Measurements from ENCODE around the gene ATXN1L. TPM values are rescaled to one million over a fixed set of nuclear protein-coding genes. Genes with fewer than 3 reads are reported as not detected.
"Not testable (repeated sequence)": the region's sequence is repeated elsewhere in the genome, so short reads cannot be mapped to it uniquely, and the experiment has no call there.

Gene ATXN1L
- total RNA-seq, result 13.4 TPM
- long read RNA-seq, partial matches to known transcripts, result 0 of 1 reads
- long read RNA-seq, other reads (novel, unspliced or antisense), result 1 of 1 reads

GRCh38 chr16:71845639-71846430, at the start of gene ATXN1L:
Gene ATXN1L, plus strand, starts transcription at chr16:71845976. Its CDS starts 3,765 bp downstream, at chr16:71849741.
- ATAC-seq (ENCODE audit: poor library complexity) (peak; percentile 99), DNase-seq (peak; percentile 94)
- intact Hi-C loops (cut with DNase I), result loop anchor here (5.0 kb wide), 1 partner anchor 36 kb away; the partner anchor contains the start of gene ZNF821

DNA sequence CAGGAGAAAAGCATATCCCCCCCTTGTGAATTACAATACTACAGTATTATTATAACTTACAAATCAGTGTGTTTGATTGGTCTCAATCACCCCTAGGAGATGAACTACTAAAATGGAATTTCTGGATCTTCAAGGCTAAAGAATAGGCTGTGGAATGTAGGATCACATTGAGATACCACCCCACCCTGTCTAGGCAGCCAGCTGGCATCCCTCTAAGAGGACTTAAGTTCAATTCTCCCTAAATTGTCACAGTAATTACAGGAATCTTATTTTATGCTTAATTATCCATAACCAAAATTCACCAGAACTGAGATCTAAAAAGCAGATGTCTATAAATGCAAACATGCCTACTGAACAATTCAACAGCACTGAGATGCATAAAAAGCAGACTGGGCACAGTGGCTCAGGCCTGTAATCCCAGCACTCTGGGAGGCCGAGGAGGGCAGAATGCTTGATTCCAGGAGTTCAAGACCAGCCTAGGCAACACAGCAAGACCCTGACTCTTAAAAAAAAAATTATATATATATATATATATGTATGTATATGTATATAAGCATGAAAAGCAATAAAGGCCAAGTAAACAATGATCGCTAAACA, 49.2 kb upstream of the ATXN1L start:
- intact Hi-C loops (cut with DNase I), result no loop called here

DNA sequence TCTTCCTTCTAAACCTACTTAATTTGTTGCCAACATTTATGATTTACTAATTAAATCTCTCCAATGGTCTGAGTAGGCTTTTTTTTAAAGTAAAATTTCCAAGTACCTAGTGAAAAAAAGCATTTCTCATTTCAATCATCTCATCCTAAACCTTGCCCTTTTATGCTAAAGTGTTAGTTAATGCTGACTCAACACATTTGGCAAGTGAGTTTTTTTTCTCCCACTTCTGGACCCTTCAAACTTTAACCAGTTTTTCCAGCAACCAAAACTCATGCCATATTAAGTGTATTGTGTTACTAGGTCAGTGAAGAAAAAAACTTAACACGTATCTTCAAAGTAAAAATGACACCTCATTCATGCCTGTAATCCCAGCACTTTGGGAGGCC, 42.5 kb upstream of the ATXN1L start:
- DNase-seq (no peak), ATAC-seq (ENCODE audit: poor library complexity) (no peak)
- intact Hi-C loops (cut with DNase I), result no loop called here

More for the DNA sequence above, 49.2 kb upstream of the ATXN1L start:
- DNase-seq (no peak), ATAC-seq (ENCODE audit: poor library complexity) (no peak)

DNA sequence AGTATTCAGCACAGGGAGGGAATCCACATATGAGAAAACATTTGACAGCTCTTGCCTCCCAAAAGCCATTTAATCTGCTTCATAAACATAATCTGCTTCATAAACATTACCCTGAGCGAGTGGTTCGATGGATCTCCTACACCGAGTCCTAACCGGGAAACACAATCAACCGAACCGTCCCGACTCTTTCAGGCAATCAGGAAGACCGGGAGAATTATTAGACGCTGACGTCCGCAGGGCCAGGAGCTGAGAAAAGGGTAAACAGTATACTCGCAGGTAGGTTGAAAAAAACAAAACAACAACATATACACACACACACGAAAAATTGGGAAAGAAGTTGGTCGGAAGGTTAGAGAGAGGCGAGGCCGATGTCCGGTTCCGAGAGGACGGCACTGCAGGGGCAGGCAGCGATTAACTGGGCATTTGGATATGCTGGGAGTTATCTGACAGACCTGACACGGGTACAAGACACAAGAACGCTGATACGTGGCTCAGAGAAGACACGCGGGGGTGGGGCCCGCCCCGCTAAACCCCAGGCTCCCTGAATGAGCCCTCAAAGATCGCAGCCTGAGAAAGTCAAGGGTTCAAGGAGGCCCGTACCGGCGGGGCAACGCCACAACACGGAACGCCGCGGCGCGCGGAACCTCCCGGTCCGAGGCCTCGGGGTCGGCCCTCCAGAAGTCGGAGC, 37.7 kb upstream of the ATXN1L start:
- intact Hi-C loops (cut with DNase I), result loop anchor here (1.0 to 5.0 kb wide), 2 partner anchors 74 to 87 kb away; partner anchors contain the start of genes IST1 and ZNF821
- ATAC-seq (ENCODE audit: poor library complexity), result peak; percentile 30
- peak; percentile 53 for DNase-seq

- ATAC-seq (ENCODE audit: poor library complexity) (peak; percentile 99), DNase-seq (peak; percentile 97)
- intact Hi-C loops (cut with DNase I), result loop anchor here (1.0 to 5.0 kb wide), 2 partner anchors 73 to 86 kb away; partner anchors contain the start of genes IST1 and ZNF821
These were observed 37.0 kb upstream of the ATXN1L start, which contains the start of gene AP1G1 for GRCh38 chr16:71808593-71809459. Gene AP1G1, minus strand, starts transcription at chr16:71808834. Its CDS starts 19,355 bp downstream, at chr16:71789479.

GRCh38 chr16:71810155-71810530, 35.6 kb upstream of the ATXN1L start:
- DNase-seq, result peak; percentile 26
- ATAC-seq (ENCODE audit: poor library complexity); intact Hi-C loops (cut with DNase I): not testable (repeated sequence)

DNA sequence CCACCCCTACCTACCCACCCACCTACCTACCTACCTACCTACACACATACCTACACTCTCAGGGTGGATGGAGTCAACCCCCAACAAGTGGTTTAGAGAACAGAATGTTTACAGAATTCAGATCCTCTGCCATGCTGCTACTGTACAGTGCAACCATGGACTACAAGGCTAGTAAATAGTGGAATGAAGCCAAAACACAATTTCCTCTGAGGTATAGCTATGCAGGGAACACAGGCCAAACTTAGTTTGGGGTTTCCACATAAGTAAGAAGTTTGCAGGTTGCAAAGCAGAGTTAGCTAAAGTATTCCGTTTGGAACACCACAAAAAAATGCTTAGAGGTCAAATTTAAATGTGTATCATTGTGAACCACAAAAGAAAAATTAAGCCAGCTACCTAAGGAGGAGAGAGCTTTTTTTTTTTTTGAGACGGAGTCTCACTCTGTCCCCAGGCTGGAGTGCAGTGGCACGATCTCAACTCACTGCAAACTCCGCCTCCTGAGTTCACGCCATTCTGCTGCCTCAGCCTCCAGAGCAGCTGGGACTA, 34.4 kb upstream of the ATXN1L start:
- intact Hi-C loops (cut with DNase I), result no loop called here
- ATAC-seq (ENCODE audit: poor library complexity) (no peak), DNase-seq (peak; percentile 23)

GRCh38 chr16:71817155-71817500, 28.6 kb upstream of the ATXN1L start:
- DNase-seq (peak; percentile 30), ATAC-seq (ENCODE audit: poor library complexity) (peak; percentile 6)
- intact Hi-C loops (cut with DNase I), result not testable (repeated sequence)

DNA sequence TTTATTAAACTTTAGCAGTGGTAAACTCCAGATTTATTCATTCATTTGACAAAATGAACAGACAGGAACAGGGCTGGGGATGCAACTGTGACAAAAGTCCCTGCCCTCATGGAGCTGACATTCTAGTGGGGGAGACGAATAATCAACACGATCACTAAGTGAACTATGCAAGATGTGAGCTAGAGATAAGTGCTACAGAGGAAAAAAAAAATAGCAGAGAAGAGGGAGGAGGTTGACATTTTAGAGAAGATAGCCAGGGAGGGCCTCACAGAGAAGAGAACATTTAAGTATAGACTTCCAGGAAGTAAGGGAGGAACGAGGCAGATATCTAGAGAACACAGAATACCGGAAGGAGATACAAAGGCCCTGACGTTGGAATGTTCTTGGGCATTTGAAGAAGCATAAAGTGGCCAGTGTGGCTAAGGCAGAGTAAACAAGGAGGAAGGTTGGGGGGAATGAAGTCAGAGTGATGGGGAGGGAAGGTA, 19.2 kb upstream of the ATXN1L start:
- intact Hi-C loops (cut with DNase I), result no loop called here
- ATAC-seq (ENCODE audit: poor library complexity), result no peak
- DNase-seq, result no peak

DNA sequence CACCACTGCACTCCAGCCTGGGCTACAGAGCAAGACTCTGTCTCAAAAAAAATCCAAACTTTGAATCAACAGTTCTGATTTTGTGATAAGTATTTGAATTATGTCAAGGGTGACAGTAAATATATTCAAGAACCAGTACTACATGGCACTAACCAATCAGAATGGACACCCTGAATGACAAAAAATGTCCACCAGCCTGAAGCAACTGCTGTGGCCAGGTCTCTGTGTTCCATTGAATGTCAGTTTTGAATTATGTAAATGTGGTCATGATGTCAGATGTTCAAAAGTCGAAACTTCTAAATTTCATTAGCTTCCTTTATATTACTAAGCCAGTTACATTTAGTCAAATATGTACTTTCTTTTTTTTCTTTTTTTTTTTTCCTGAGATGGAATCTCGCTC, 15.4 kb upstream of the ATXN1L start:
- intact Hi-C loops (cut with DNase I), result no loop called here
- ATAC-seq (ENCODE audit: poor library complexity) (no peak), DNase-seq (no peak)

GRCh38 chr16:71831698-71832097, 14.1 kb upstream of the ATXN1L start:
- DNase-seq; ATAC-seq (ENCODE audit: poor library complexity); intact Hi-C loops (cut with DNase I): not testable (repeated sequence)

GRCh38 chr16:71832112-71832511, 13.7 kb upstream of the ATXN1L start:
- DNase-seq; intact Hi-C loops (cut with DNase I); ATAC-seq (ENCODE audit: poor library complexity): not testable (repeated sequence)

- ATAC-seq (ENCODE audit: poor library complexity) (no peak), DNase-seq (no peak)
- intact Hi-C loops (cut with DNase I), result no loop called here
These were observed 11.5 kb upstream of the ATXN1L start for GRCh38 chr16:71834291-71834690.

- intact Hi-C loops (cut with DNase I), result no loop called here
- DNase-seq (no peak), ATAC-seq (ENCODE audit: poor library complexity) (no peak)
These were observed 8.6 kb upstream of the ATXN1L start for GRCh38 chr16:71837150-71837549.

GRCh38 chr16:71840052-71840451, 5.7 kb upstream of the ATXN1L start:
- DNase-seq (no peak), ATAC-seq (ENCODE audit: poor library complexity) (no peak)
- intact Hi-C loops (cut with DNase I), result no loop called here

DNA sequence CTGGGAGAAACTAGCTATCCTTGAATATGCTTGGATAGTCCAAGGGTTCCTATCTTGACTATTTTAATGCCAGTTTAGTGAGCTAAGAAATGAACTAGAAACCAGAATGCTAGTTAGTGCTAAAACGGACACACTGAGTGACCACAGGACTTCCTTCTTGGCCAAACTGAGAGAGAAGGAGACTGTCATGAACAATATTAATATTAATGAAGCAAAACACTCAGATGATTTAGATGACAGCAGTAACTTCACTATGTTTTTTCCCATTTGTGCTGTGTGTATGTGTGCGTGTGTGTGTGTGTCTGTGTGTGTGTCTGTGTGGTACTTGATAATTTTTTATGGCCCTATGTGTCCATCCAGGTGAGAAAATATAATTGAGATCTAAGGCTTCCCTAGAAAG, 2.2 kb upstream of the ATXN1L start:
- intact Hi-C loops (cut with DNase I), result no loop called here
- DNase-seq (no peak), ATAC-seq (ENCODE audit: poor library complexity) (no peak)

GRCh38 chr16:71846431-71846830, 655 bp downstream of the ATXN1L start:
- no peak for DNase-seq
- peak; percentile 2 for ATAC-seq (ENCODE audit: poor library complexity)
- intact Hi-C loops (cut with DNase I), result loop anchor here (5.0 kb wide), 1 partner anchor 36 kb away; the partner anchor contains the start of gene ZNF821

DNA sequence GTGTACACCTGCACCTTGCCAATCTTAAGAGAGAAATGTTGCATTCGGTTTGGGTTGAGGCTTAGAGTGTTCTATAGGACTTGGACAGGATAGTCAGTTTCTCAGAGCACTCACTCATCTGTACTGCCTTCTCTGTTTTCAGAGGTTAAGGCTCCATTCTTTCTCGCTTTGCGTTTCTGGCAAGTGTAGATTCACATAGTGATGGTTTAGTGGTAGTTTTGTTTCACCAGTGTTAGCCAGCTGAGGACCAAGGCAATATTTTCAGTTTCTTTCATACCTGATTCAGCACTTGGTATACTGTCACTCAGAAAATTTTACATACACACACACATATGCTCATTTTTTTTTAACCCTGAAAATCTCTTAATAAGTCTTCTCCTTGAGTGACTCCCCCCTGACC, 1.3 kb downstream of the ATXN1L start:
- ATAC-seq (ENCODE audit: poor library complexity), result no peak
- DNase-seq, result no peak
- intact Hi-C loops (cut with DNase I), result loop anchor here (5.0 kb wide), 1 partner anchor 35 kb away; the partner anchor contains the start of gene ZNF821
